Measurements from ENCODE around the gene ZNF644. TPM values are rescaled to one million over a fixed set of nuclear protein-coding genes. Genes with fewer than 3 reads are reported as not detected.

Gene ZNF644
- total RNA-seq, 2 donors from 2014 or later: 36.3 to 54.3 TPM

DNA sequence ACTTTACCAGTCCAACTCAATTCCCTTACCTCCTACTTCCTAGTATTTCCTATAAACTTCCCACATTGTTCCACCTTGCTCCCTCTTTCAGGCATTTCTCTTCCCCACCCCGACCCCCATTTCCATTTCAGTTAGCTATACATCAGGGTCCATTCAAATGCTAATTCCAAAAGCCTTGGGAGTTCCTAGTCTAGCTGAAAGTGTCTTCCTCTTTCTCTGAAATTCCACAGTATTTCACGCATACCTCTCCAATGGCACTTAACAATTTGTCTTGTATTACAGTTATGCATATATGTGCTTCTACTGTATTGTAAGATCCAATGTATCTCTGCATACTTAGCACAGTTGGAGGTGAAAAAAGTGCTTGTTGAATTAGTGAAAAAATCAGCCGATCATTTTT lies 94.9 kb downstream of the ZNF644 start:
- Histone ChIP-seq H3K36me3 (no peaks in the 10 kb centered on the region), H3K4me3 (no peak overlapping the region), H3K27me3 (replicated peaks; ENCODE audit: insufficient read depth) (no peaks in the 10 kb centered on the region), H3K4me1 (replicated peaks) (peaks cover 3% of the 10 kb centered on the region), H3K27ac (no peak overlapping the region), H3K9me3 (no peaks in the 10 kb centered on the region)
- DNase-seq (ENCODE audit: low spot score): no peak
- TF ChIP-seq POLR2A (IDR thresholded peaks at IDR 0.05): no peak
- no peak for TF ChIP-seq POLR2AphosphoS5 (IDR thresholded peaks at IDR 0.05)
- TF ChIP-seq, protein P1, sequence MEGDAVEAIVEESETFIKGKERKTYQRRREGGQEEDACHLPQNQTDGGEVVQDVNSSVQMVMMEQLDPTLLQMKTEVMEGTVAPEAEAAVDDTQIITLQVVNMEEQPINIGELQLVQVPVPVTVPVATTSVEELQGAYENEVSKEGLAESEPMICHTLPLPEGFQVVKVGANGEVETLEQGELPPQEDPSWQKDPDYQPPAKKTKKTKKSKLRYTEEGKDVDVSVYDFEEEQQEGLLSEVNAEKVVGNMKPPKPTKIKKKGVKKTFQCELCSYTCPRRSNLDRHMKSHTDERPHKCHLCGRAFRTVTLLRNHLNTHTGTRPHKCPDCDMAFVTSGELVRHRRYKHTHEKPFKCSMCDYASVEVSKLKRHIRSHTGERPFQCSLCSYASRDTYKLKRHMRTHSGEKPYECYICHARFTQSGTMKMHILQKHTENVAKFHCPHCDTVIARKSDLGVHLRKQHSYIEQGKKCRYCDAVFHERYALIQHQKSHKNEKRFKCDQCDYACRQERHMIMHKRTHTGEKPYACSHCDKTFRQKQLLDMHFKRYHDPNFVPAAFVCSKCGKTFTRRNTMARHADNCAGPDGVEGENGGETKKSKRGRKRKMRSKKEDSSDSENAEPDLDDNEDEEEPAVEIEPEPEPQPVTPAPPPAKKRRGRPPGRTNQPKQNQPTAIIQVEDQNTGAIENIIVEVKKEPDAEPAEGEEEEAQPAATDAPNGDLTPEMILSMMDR (IDR thresholded peaks at IDR 0.05): no peak
- intact Hi-C loops (cut with DNase I): no loop called here
- 70% methylated on average over 3 of the region's 3 CpGs for WGBS

DNA sequence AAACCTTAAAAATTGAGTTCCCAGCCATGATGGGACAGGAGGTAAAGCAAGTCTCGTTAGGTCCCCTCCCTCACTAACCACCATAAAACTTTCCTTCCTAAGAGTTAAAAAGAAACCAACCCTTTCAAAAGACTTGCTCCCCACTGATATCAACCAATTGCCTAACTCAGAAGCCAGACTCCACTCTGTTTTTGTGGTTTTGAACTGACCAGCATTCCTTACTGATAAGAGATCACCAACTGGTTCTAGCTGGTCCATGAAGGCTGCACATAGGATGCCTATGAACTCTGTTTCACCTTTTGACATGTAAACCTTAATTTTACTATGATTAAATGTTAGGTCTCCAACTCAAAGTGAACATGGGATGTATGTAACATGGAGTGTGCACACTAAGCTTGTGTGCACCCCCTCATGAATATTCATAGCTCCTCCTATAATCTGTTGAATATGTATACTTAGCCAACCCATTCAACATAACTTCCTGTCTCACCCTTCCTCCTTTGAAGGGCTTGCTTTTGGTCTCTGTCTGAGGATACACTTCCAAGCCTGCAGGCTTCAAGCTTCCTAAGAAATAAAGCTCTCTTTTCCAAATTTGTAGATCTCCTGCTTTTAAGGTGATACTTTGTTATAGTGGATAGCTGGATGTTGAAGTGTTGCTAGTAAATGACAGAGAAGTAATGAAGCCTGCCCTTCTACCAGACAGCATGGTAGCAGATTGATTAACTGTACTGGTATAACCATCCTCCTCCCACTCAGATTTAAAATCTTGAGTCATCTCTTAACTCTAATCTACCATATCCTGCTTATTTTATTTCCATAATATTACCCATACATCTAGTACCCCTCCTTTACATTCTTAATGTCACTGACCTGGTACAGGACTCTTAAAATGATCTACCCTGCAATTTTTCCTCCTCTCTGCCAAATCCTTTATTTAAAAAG lies 95.6 kb downstream of the ZNF644 start:
- 70% methylated on average over 1 of the region's 1 CpG for WGBS
- Histone ChIP-seq H3K9me3 (no peaks in the 10 kb centered on the region), H3K4me1 (replicated peaks) (peaks cover 3% of the 10 kb centered on the region), H3K4me3 (no peak overlapping the region), H3K27me3 (replicated peaks; ENCODE audit: insufficient read depth) (no peaks in the 10 kb centered on the region), H3K27ac (no peak overlapping the region), H3K36me3 (no peaks in the 10 kb centered on the region)
- TF ChIP-seq POLR2AphosphoS5 (IDR thresholded peaks at IDR 0.05) (no peak), POLR2A (IDR thresholded peaks at IDR 0.05) (no peak)
- TF ChIP-seq, protein P1 (IDR thresholded peaks at IDR 0.05): no peak
- no peak for DNase-seq (ENCODE audit: low spot score)
- intact Hi-C loops (cut with DNase I): no loop called here

DNA sequence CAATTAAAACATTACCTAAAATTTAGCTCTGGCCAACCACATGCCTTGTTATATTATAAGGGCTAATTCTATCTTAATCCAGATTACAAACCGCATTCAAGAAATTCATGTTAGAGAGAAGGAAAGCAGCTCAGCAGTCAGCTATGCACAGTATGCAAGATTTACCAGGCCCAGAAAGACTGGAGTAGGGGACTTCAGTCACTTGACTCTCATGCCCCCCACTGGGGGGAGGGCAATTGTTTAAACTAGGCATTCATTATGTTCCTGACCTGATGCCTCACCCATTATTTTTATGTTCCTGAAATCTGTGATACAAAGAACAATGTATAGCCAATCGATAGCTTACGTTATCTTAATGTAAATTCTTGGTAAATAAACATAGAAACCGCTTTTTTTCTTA lies 96.9 kb downstream of the ZNF644 start:
- no peak for DNase-seq (ENCODE audit: low spot score)
- Histone ChIP-seq H3K27ac (no peak overlapping the region), H3K36me3 (no peaks in the 10 kb centered on the region), H3K9me3 (no peaks in the 10 kb centered on the region), H3K27me3 (replicated peaks; ENCODE audit: insufficient read depth) (no peaks in the 10 kb centered on the region), H3K4me3 (no peak overlapping the region), H3K4me1 (replicated peaks) (peaks cover 3% of the 10 kb centered on the region)
- intact Hi-C loops (cut with DNase I): no loop called here
- 92% methylated on average over 4 of the region's 4 CpGs for WGBS
- TF ChIP-seq POLR2A (IDR thresholded peaks at IDR 0.05): no peak
- no peak for TF ChIP-seq POLR2AphosphoS5 (IDR thresholded peaks at IDR 0.05)
- TF ChIP-seq, protein P1 (IDR thresholded peaks at IDR 0.05): no peak

DNA sequence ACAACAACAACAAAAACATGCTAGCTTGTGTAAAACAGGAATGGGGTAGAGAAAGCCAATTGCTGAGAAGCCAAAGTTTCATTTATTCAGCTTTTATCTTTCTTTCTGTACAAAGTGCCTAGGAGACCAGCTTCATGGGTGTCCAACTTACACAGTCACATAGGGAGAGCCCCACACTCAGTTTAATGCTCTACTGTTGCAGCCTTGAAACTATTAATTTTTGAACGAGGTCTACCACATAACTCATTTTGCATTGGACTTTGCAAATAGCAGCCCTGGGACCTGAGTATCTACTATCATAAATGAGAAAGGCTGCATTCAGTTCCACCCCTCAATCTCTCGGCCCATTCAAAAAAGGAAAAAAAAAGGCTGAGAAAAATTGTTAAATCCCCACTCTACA lies 98.8 kb downstream of the ZNF644 start:
- intact Hi-C loops (cut with DNase I): no loop called here
- no peaks in the 10 kb centered on the region for H3K27me3 ChIP-seq (replicated peaks; ENCODE audit: insufficient read depth)
- no peak overlapping the region for H3K27ac ChIP-seq
- 62% methylated on average over 2 of the region's 2 CpGs for WGBS
- TF ChIP-seq, protein P1 (IDR thresholded peaks at IDR 0.05): no peak
- no peak for TF ChIP-seq POLR2A (IDR thresholded peaks at IDR 0.05)
- H3K4me3 ChIP-seq: no peak overlapping the region
- no peaks in the 10 kb centered on the region for H3K4me1 ChIP-seq (replicated peaks)
- H3K9me3 ChIP-seq: no peaks in the 10 kb centered on the region
- no peaks in the 10 kb centered on the region for H3K36me3 ChIP-seq
- no peak for DNase-seq (ENCODE audit: low spot score)

DNA sequence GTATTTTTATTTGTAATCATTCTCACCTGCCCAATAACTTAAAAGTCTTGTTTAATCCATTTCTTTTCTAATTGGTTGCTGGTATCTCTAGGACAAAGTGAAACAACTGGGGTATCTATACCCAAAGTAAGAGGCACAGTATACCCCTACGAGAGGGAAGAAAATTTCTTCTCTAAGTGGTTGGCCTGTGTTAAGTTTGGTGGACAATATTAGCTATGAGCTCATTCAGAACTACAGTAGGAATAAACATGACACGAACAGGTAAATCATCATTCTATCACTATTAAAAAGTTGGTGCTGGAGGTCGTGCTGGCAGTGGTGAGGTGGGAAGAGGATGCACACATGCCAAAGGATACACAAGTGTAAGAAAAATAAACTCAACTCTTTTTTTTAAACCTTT lies 99.6 kb downstream of the ZNF644 start:
- Histone ChIP-seq H3K9me3 (no peaks in the 10 kb centered on the region), H3K36me3 (no peaks in the 10 kb centered on the region), H3K4me1 (replicated peaks) (no peaks in the 10 kb centered on the region), H3K4me3 (no peak overlapping the region), H3K27ac (no peak overlapping the region), H3K27me3 (replicated peaks; ENCODE audit: insufficient read depth) (no peaks in the 10 kb centered on the region)
- 63% methylated on average over 3 of the region's 3 CpGs for WGBS
- TF ChIP-seq POLR2AphosphoS5 (IDR thresholded peaks at IDR 0.05) (no peak), POLR2A (IDR thresholded peaks at IDR 0.05) (no peak)
- TF ChIP-seq, protein P1 (IDR thresholded peaks at IDR 0.05): no peak
- intact Hi-C loops (cut with DNase I): no loop called here
- no peak for DNase-seq (ENCODE audit: low spot score)

Measured in prostate gland (tissue), 2 donors.